Putamen (tissue), 1 donor: Measurements from ENCODE around the gene RNF181.
"Not testable (repeated sequence)": the region's sequence is repeated elsewhere in the genome, so short reads cannot be mapped to it uniquely, and the experiment has no call there.

Source experiments
- DNase-seq: peaks from one replicate; pipeline ENCODE4 v3.0.0-alpha.2; 2016; ENCODE audit warnings: low spot score

The RNF181 gene

DNA sequence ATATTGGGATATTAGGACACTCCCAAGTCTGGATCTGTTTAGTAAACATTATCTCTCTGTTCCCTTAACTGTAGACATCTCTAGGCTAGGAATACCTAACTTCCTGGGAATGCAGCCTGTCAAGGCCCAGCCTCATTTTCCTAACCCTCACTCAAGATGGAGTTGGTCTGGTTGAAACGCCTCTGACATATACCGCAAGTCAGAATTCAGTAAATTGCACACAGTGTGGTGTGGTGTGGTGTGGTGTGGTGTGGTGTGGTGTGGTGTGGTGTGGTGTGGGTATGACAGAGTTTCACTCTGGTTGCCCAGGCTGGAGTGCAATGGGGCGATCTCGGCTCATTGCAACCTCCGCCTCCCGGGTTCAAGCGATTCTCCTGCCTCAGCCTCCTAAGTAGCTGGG, 19.2 kb downstream of the RNF181 start:
- DNase-seq, result not testable (repeated sequence)

DNA sequence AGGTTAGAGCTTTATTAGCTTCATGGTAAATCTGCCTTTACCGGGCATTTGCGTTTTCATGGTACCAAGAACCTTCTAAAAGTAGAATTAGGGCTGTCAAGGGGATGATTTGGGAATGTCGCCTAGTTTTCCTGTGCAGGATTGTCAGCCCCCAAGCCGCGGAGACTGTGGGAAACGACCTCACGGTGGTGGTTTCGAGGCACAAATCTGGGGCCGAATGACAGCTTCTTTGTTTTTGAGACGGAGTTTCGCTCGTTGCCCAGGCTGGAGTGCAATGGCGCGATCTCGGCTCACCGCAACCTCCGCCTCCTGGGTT, 19.8 kb downstream of the RNF181 start:
- DNase-seq, result no peak

DNA sequence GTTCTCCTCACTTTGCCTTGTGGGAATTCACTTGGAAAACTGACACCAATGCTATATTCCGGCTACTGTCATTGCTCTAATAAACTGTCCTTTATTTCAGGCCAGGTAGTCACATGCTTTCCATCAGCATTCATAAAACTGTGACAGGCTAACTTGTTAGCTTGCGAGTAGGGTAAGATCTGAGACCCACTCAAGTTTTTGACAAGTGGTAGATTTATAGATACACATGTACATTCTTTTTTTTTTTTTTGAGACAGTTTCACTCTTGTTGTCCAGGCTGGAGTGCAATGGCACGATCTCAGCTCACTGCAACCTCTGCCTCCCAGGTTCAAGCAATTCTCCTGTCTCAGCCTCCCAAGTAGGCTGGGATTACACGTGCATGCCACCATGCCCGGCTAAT, 22.2 kb downstream of the RNF181 start:
- DNase-seq, result not testable (repeated sequence)

- no peak for DNase-seq
Observed at GRCh38 chr2:85619617-85620016, 24.1 kb downstream of the RNF181 start.

GRCh38 chr2:85621338-85621737, 25.8 kb downstream of the RNF181 start:
- DNase-seq, result no peak

GRCh38 chr2:85623991-85624390, 28.4 kb downstream of the RNF181 start:
- DNase-seq, result no peak

DNA sequence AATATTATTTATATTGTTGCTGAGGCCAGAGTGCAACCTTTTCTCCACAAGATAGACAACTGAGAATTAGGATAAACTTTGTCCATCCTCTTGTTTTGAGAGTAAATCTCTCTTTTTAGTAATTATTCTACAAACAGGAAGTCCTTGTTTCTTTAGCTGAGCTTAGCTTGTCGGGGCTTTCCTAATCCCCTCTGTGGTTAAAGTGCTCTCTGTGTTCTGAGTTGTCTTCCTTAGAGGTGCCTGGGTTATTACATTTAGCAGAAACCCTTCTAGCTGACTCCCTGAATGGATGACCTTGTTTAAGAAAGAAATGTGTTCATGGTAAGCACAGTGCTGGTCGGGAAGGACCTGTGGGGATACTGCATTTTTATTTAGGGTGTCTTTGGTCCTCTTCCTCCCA, 33.1 kb downstream of the RNF181 start:
- DNase-seq, result no peak

GRCh38 chr2:85631316-85631715, 35.8 kb downstream of the RNF181 start:
- no peak for DNase-seq

DNA sequence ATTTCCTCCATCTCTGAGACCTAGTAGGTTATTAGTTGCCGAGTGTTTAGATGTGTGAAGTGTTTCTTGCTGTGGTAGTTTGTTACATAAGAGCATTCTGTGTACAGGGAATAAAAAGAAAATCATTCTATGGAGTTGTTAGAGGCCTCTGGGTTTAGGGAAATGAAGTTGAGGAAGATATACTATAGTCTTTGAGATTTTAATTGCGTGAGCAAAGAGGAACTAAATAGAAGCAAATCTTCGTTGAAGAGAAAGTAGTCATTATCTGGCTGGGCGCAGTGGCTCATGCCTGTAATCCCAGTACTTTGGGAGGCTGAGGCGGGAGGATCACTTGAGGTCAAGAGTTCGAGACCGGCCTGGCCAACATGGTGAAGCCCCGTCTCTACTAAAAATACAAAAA, 39.5 kb downstream of the RNF181 start:
- DNase-seq, result no peak

GRCh38 chr2:85635636-85636035, 40.1 kb downstream of the RNF181 start:
- DNase-seq, result no peak

- DNase-seq, result no peak
Observed at GRCh38 chr2:85642725-85643124, 47.2 kb downstream of the RNF181 start.

- no peak for DNase-seq
Observed at GRCh38 chr2:85644909-85645308, 49.4 kb downstream of the RNF181 start.

- DNase-seq, result no peak
Observed at GRCh38 chr2:85646166-85646565, 50.6 kb downstream of the RNF181 start.
